Colonic mucosa (tissue), 4 donors: ENCODE measurements around the gene CRYGD. TPM values are rescaled to one million over a fixed set of nuclear protein-coding genes. Genes with fewer than 3 reads are reported as not detected.
"Not testable (repeated sequence)": the region's sequence is repeated elsewhere in the genome, so short reads cannot be mapped to it uniquely, and the experiment has no call there.

ENCODE experiments used
- DNase-seq: peaks from one replicate; pipeline ENCODE4 v3.0.0-alpha.2; 2020
- H3K27ac ChIP-seq: fragments of 200-600 bp; one replicate; pipeline ENCODE4 v1.8.0; 2021
- H3K27me3 ChIP-seq: fragments of 200-600 bp; one replicate; pipeline ENCODE4 v1.8.0; 2021
- H3K36me3 ChIP-seq: fragments of 200-600 bp; one replicate; pipeline ENCODE4 v1.8.0; 2021
- H3K4me1 ChIP-seq: fragments of 200-600 bp; one replicate; pipeline ENCODE4 v1.8.0; 2021; ENCODE audit warnings: mild to moderate bottlenecking
- H3K4me3 ChIP-seq: fragments of 200-600 bp; one replicate; pipeline ENCODE4 v1.8.0; 2021
- H3K9ac ChIP-seq, 2 donors: one replicate each; pipeline ENCODE4 v1.7.0; 2013; ENCODE audit warnings: control low read depth in 2 of 2, low read depth in 2 of 2, low read length in 2 of 2
- H3K9me3 ChIP-seq: fragments of 200-600 bp; one replicate; pipeline ENCODE4 v1.8.0; 2021
- intact Hi-C: fragments of 100-400 bp; cut with DNase I; formaldehyde crosslinking; loops from one replicate; pipeline ENCODE4 v1.14.1; 2022
- total RNA-seq, 2 donors: library from RNA; stranded (reverse); fragmentation: NEBNext Ultra II Directional in 1 of 2; extraction: Animal tissue kit (Norgen Biotek cat#: 25700) in 1 of 2; gene quantifications; one replicate each; pipeline ENCODE4 v1.2.1, GENCODE V29; 2021
- TF ChIP-seq, protein P1 (sequence below): fragments of 200-600 bp; IDR thresholded peaks from one replicate; pipeline ENCODE4 v1.8.0; 2022; ENCODE audit warnings: antibody characterized with exemption, mild to moderate bottlenecking
- donor health status: healthy.
- donor health status: DM: no; HTN: no; CAD: no.
- donor health status: DM: no; HTN: no; CAD: no.

Gene CRYGD
- total RNA-seq: not detected

DNA sequence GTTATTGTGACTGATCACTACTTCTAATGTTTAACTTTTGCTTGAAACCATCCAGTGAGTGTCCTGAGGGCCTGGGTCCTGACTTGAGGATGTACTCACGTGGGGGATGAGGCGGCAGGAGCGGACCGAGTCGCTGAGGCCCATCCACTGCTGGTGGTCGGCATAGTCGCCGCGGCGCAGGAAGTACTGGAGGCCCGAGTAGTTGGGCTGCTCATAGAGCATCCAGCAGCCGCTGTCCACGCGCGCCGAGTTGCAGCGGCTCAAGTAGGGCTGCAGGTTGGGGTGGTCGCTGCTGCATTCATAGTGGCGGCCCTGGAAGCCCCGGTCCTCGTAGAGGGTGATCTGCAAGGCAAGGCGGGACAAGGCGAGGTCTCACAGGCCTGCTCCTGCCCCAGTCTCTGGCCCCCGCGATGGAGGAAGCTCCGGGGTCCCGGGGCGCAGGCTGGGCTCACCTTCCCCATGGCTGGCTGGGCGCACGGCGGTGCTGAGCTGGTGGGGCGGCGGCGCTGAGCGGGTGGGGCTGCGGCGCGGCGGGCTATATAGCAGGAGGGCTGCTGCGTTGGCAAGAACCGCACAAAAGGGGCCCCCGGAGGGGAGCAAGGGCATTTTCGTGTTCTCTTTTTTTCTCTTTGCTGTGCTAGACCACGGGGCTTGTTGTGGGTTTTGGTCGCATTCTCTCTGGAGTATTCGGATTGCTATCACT, at the start of gene CRYGD:
TSS of gene CRYGD (minus strand) at position 512 of the 703 bp plus-strand sequence. CDS start at position 461, 51 bp downstream.
- H3K9ac ChIP-seq, H3K27me3 ChIP-seq, H3K4me3 ChIP-seq, H3K4me1 ChIP-seq, H3K9me3 ChIP-seq, H3K36me3 ChIP-seq, DNase-seq, H3K27ac ChIP-seq, intact Hi-C loops: not testable (repeated sequence)

DNA sequence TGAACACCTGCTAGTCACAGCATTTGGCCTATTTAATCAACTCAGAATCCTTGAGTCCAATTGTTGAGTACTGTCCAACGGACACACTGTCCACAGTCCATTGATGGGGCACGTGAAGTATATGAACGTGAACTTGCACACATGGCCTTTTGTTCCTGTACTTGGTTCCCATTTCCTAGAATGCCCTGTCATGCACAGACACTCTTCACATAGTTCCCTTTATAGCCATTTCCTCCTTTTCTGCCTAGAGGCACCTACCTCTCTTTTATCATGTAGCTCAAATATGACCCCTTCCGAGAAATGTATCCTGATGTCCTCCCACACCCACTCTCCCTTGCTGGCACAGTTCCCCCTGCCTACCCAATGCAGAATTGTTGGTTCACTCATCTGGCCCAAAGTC, 47.8 kb upstream of the CRYGD start:
- Histone ChIP-seq H3K27me3 (no peaks in the 10 kb centered on the region), H3K36me3 (no peaks in the 10 kb centered on the region), H3K9me3 (no peaks in the 10 kb centered on the region), H3K4me3 (no peak overlapping the region), H3K9ac (no peak overlapping the region), H3K4me1 (no peaks in the 10 kb centered on the region), H3K27ac (no peak overlapping the region)
- intact Hi-C loops: loop anchor here (10.0 kb wide), 1 partner anchor 173 kb away; no protein-coding TSS in a partner anchor
- TF ChIP-seq, protein P1, sequence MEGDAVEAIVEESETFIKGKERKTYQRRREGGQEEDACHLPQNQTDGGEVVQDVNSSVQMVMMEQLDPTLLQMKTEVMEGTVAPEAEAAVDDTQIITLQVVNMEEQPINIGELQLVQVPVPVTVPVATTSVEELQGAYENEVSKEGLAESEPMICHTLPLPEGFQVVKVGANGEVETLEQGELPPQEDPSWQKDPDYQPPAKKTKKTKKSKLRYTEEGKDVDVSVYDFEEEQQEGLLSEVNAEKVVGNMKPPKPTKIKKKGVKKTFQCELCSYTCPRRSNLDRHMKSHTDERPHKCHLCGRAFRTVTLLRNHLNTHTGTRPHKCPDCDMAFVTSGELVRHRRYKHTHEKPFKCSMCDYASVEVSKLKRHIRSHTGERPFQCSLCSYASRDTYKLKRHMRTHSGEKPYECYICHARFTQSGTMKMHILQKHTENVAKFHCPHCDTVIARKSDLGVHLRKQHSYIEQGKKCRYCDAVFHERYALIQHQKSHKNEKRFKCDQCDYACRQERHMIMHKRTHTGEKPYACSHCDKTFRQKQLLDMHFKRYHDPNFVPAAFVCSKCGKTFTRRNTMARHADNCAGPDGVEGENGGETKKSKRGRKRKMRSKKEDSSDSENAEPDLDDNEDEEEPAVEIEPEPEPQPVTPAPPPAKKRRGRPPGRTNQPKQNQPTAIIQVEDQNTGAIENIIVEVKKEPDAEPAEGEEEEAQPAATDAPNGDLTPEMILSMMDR: no peak
- DNase-seq: no peak

DNA sequence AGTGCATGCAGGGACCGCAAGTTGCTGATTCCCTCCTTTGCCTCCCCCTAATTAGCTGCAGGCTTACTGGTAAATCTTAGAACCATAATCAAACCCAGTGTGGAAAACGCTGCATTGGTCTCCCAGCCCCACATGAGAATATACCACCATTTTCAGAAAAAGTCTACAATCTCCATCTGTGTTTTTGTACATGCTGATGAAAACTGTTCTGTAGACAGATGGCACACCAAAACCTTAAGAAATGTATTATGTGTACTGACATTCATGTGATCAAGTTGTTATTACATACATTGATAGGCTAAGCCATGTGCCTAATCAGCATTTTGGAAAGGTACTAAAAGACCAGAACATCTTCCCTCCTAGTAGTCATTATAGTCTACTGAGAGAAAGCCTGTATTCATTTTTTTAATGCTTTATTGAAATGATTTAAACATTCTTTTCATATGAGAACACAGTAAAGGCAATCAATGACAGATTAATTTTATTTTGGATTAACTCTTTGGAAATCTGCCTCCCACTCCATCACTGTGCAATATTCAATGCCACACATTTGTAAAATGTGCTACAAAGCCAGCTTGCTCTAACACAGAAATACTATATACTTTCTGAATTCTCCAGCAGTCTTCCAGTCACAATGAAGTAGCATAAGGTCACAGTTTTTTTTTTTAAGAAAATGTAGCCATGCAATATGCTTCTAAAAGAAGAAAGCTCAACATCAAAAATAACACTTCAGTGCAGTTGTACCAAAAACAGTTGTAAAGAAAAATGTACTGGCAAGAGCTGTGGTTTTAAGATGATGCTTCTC, 40.8 kb upstream of the CRYGD start:
- no peak for DNase-seq
- TF ChIP-seq, protein P1: no peak
- intact Hi-C loops: no loop called here

DNA sequence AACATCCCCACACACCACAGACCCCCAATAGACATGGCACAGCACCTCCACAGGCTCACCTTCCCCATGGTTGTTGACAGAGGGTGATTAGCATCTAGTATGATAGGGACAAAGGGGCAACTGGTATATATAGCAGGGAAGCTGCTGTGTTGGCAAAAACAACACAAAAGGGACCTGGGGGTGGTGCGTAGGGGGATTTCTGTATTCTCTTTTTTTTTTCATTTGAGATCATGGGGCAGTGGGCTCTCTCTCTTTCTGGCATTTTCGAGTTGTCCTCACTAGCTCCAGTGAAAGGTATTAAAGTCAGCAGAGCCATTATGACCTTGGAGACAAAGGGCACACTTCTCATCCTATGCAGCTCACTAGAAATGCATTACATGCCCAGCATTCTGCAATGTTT, 39.2 kb upstream of the CRYGD start, which contains the start of gene CRYGA:
TSS of gene CRYGA (minus strand) at position 101 of the 400 bp plus-strand sequence. CDS start at position 68, 33 bp downstream.
- Histone ChIP-seq H3K36me3 (no peaks in the 10 kb centered on the region), H3K27ac (no peak within 1 kb of the TSS), H3K9me3 (no peaks in the 10 kb centered on the region), H3K27me3 (no peaks in the 10 kb centered on the region), H3K4me1 (no peaks in the 10 kb centered on the region), H3K9ac (no peak within 1 kb of the TSS), H3K4me3 (no peak within 1 kb of the TSS)
- TF ChIP-seq, protein P1: no peak
- intact Hi-C loops: no loop called here
- no peak for DNase-seq

More for the DNA sequence above, 40.8 kb upstream of the CRYGD start:
- no peaks in the 10 kb centered on the region for H3K4me1 ChIP-seq
- no peaks in the 10 kb centered on the region for H3K27me3 ChIP-seq
- H3K27ac ChIP-seq: no peak overlapping the region
- no peak overlapping the region for H3K4me3 ChIP-seq
- H3K36me3 ChIP-seq: no peaks in the 10 kb centered on the region
- H3K9me3 ChIP-seq: no peaks in the 10 kb centered on the region
- H3K9ac ChIP-seq: no peak overlapping the region

DNA sequence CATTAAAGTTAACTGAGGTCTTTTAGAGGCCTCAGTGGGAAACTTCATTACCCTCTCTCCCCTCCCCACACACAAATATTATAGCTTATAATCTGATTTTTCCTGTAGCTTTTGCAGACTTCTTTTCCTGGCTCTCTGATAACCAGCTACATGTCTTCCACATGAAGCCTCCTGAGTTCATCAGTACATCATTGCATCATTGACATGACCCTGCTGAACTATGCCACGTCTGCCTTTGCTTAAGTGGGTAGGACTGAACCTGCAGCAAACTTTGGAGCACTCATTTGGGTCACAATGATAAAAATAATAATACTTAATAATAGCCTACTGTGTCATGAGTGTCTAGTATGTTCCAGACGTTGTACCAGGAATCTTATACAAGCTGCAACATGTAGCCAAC, 32.1 kb upstream of the CRYGD start:
- no peak overlapping the region for H3K4me3 ChIP-seq
- no peak for DNase-seq
- TF ChIP-seq, protein P1: no peak
- H3K36me3 ChIP-seq: no peaks in the 10 kb centered on the region
- no peaks in the 10 kb centered on the region for H3K9me3 ChIP-seq
- intact Hi-C loops: no loop called here
- no peaks in the 10 kb centered on the region for H3K27me3 ChIP-seq
- no peak overlapping the region for H3K27ac ChIP-seq
- H3K4me1 ChIP-seq: no peaks in the 10 kb centered on the region
- no peak overlapping the region for H3K9ac ChIP-seq
